HG02840 (cell line): Measurements from ENCODE around the gene RNF220.

ENCODE experiments used
- ATAC-seq: cut with Tn5 transposase; IDR thresholded peaks from one replicate; pipeline ENCODE4 v1.9.1; 2021; ENCODE audit warnings: mild to moderate bottlenecking, moderate library complexity, moderate number of reproducible peaks; ENCODE audit not compliant: unreplicated experiment, low FRiP score

Gene RNF220

DNA sequence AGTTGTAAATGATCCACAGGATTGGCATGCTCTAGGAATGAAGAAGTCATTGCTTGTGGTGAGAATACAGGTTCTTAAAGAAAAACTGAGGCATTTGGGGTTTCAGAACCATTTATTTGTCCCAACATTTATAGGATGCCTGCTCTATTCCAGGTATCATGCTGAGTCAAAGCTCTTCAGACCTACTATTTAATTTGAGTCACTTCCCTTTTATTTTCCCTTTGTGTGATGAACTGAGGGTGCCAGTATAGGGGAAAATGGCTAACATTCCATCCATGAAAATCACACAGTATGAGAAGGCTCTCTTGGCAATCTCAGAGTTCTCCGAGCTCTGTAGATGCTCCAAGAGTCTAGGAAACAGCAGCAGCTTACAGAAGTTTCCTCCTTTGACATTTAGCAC is 110.4 kb downstream of the RNF220 start:
- no peak for ATAC-seq

DNA sequence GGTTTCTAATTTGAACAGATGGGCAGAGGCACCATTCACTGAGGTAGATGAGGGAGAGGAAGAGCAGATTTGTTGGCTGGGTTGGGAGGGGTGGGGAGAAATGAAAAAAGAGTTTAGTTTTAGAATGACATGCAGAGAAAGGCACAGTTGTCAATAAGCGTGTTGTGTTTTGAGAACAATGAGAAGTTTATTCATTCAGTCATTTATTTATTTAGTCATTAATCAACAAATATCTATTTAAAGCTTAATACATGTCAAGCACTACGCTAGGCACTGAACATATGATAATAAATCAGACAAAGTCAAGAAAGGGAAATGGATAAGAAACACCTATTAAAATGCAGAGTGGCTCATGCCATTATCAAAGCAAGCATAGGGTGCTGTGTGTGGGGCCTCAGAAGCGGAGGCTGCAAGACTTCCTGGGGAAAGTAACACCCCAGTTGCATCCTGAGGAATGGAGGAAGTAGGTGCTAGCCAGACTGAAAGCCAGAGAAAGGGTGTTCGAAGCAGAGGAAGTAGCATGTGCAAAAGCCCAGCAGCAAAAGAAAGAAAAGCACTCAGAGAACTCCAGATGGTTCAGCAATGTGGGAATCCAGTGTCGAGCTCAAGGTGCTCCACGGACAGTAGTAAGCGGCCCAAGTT is 114.1 kb downstream of the RNF220 start:
- no peak for ATAC-seq

DNA sequence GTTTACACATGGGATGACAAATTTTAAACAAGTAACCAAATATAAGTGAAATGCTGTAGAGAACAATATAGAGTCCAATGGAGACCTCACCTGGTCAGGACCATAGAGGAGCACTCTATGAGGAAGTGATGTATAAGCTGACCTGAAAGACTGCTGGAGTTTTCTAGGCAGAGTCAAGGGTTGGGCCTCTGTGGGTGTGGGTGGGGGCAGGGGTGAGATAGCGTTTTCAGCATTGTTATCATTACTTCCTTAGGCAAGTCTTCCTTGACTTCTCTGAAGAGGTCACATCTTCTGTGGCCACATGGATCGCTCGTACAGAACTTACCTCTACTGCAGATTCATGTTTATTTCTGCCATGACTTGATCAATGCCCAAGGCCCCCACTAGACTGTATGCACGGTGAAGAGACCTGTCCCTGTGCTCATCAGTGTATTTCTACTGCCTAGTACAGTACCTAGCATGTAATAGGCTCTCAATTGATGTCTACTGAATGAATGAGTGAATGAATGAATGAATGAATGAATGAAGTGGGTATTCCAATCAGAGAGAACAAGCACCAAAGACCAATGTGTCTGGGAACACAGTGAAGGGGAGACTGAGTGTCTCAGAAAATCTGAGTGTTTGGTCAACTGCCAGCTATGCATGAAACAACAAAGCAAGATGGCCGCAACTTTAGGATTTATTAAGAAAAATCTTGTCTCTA is 116.5 kb downstream of the RNF220 start:
- ATAC-seq: no peak

DNA sequence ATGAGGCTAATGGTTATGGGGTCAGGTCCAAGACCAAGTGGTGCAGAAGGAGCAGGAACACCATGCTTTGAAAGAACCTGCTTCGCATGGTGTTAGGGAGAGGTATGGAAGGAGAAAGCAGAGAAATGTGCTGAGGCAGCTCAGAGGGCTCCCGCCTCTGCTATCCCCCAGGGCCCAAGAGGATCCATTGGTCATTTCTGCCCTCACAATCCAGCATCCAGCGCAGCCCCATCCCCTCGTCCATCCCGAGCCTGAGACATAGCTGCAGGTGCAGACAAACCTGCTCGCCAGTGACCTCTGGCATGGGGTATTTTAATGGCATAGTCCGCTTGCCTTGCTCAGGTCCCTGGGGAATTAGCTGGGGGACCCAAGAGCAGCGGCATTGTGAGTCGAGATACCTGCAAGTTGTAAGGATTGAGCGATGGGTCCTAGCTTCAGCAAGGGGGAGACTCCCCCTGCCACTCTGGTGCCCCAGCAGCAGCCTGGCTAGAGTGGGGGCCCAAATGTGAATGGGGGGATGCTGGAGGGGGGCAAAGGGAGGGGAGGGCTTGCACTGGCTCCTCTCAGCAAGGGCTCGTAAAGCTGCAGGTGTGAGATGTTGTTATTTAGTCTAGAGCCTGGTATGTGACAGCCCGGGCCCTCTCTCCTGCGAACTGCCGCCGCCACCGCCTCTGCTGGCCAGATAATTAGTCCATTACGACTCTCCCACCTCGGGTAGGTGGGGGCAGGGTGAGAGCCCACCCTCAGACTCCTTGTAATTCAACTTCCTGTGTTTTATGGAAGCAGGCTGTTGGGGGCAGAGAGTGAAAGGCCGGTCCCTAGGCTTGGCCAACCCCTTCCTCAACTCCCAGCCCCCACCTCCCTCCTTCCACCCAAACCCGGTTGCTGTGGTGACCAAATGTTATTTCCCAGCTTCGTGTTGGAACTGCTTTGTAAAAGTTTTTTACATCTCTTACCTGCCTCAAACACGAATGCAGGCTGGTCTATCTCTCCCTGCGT is 118.8 kb downstream of the RNF220 start:
- ATAC-seq: no peak

DNA sequence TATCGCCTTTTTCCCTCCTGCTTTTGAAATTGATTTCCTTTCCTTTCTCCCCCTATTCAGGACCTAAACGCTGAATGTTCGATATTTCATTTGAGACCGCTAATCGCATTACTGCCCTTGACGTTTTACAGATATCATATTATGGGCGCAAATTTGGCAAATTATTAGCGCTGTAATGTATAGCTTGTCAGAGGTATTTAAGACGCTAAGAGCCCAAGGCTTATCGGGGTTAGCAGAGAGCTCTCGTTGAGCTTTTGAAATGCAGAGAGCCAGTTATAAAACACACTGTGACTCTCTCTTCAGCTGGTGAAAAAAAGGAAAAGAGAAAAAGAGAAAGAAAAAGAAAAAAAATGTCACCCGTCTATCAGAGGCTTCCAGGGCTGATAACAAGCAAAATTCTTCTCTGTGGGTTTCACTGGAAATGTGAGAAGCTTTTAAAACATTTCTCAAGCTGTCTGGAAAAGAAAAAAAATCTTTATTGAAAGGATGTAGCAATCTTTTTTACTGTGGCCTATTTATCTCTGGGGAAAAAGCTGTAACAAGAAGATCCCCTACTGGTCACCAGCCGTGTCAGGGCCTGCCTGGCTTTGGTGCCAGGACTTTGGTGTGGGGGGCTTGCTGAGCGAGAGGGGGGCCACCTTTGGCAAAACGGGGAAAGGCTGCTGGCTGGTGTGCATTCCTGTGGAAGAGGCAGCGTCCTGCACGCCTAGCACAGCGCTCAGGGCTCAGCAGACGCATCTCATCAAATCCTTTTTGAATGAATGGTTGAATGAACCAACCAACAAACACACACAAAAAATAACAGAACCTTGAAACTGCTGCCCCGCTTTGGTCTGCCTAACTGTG is 119.8 kb downstream of the RNF220 start:
- ATAC-seq: no peak

DNA sequence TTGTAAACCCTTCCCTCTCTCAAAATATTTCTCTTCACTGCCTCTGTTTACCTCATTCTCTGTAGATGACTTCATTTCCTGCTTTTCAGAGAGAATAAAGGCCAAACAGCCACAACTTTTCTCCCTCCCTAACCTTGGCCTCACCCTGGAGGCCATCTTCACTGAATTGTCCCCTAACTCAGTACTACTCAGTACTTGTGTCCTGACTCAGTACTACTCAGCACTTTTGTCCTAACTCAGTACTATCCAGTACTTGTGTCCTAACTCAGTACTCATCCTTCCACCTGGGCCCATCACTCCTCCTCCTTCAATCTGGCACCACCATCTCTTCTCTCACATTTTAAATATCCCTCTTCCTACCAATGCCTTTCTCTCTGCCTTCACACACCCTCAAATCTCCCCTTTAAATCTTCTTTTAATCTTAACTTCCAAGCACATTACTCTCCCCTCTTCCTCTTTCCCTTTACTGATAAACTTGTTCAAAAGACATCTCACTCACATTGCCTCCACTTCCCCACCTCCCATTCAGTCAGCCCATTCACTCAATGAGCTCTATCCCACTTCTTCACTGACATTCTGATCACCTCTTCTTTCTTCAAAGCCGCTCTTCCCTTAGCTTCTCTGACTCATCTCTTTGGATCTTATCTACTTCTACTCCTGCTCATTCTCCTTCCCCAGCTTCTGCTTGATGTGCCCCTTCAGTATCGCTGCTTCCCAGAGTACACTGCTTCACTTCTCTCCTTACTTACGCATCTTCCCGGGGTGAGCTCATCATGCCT is 121.4 kb downstream of the RNF220 start:
- ATAC-seq: no peak

DNA sequence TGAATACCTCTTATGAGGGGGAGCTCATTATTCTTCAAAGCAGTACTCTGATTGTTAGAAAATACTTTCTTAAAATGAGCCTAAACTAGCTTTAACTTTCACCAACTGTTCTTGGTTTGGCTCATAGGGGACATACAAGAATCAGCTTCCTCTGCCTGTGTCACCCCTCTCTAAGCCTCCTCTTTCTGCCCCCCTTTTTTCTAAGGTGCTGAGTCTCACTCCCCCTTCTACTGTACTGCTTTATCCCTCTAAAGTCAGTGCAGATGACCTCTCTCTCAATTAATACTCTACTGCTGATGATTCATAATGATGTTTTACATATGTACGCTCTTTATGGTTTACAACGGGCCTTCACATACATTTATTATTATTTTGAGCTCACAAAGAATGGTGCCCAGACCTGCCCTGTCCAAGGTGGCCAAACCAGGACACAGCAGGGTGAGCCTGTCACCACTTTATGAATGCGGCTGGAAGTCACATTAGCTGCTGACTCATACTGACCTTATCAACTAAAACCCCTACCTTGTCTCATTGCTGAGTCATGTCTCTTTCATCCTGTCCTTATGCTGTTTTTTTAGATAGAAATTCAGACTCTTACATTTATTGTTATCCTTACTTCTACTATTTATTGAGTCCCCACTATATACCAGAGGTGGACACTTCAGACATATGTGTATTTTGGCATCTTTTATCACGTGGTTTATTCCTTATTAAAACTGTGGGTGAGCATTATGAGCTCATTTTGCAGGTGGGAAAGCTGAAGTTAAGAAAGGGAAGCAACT is 126.9 kb downstream of the RNF220 start:
- no peak for ATAC-seq

DNA sequence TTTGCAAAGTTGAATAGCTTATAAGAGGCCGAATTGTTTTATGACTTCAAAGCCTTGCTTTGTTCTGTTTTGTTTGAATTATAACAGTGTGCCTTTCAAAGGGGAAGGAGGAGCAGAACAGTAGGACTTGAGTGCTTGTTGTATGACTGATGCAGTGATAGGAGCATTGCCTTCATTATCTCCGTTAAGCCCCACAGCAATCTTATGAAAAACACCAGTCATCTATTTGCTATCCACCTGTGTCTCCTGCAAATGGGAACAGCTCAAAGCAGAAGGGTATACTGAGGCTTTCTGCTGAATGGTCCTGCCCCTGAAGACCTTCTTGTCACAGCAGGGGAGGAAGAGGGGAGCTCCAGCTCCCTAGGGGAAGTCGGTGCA is 127.5 kb downstream of the RNF220 start:
- ATAC-seq: no peak

DNA sequence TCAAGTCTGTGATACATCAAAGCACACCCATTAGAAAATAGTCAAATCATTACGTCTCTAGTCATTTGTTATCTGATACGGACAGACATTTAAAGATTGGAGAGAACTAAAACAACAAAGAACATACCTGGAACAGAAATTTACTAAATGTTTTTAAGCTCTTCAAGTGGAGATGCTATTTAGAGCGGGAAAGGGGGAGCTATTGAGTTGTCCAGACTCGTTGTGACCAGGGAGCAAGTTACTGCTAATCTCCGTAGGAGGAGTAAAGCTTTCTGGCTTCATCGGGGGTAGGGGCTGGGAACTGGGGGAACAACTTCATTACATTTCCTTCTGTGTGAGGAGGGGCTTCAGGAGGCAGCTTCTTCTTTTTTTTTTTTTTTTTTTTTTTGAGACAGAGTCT is 129.7 kb downstream of the RNF220 start:
- ATAC-seq: no peak

DNA sequence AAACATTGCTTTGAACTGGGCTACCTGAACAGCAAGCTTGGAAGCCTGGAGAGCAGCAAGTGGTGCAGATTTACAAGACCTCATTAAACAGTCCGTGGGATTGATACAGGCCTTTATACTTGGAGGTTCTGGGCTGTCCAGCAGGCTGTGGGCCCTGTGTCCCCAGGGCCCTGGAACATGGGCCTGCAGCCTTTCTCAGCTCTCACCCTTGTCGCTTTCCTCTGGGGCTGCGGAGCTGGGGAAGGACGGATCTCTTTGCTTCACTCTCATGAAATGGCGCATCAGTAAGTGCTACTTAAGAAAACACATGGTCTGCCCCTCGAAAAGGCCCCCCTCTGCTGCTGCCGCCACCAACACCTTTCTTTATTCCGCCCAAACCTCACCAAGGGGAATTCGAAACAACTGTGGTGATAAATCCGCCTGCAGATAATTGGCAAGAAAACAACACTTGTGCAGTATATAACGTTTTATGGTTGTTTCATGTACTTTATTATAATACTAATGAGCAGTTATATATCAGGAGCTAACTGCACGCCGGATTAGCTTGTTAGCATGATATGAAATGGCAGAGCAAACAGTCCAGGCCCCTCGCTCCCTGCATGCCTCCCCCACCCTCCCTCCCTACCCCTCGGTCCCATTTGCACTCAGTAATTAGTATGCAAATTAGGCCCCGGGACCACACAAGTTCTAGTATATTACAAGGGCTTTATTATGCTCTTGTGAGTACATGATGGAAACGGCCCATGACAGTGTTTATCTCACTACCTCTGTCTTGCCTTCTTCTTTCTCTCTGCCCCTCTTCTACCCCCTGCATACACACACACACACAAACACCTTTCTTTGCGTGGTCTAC is 131.5 kb downstream of the RNF220 start:
- no peak for ATAC-seq

DNA sequence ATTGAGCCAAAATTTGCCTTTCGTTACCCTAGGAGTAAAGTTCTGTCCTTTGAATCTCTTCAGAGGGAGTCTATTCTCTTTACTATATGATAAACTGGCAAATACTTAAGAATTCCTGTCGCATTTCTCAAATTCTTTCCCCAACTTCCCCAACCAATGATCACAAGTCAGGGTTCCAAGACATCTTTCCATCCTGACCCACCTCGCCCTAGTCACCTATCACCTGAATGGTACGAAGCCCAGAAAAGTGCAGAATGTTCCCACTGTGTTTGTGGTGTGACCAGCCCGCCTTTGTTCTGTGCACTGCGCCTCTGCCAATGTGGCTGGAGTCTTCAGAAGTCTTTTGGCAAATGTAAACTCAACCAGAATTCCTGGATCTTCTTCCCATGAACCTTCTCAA is 132.5 kb downstream of the RNF220 start:
- no peak for ATAC-seq

DNA sequence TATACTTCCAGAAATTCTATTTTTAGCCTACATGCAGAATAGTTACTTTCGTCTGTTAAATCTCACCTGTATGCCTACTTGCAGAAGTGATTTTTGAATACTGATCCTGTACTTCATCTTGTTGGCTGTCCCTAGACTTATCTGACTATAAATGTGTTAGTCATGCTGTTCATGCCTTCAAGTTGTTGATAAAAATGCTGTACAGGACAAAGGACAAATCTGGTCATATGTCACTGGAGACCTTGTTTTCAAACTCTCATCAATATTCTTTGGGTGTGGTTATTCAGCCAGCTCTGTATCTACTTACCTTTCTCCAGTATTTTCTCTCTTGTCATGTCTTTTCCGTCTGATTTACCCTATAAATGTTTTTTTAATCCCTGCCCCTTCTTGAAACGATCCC is 132.9 kb downstream of the RNF220 start:
- ATAC-seq: no peak

DNA sequence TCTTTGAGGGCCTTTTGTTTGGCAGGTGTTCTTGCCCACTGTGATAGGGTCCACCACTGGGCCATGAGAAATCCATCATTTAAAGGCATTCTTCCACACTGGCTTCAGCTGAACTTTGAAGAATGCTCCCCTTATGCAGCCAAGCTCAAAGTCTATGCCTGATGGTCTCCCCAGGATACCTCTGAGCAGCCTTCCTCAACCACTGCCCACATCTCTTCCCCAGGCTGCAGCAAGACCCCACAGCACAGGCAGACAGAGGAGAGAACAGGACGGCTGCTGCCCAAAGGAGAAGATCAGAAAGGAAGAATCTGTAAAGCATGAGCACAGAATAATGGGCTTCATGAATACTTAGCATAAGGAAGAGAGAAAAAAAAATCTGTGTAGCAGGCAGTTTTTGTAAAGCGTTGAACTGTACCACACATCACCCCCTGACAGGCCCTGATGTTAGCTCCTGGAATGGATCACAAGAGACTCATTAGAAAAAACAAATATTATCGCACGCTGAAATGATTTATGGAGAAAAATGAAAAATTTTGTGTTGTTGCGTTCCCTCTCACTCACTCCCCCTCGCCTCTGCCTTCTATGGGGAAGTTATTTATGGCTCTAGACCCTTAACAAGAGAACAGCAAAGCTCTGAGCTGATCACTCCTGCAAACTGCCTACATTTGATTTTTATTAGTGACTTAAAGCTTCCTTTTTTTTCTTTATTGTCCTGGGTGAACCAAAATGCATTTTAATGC is 135.1 kb downstream of the RNF220 start:
- no peak for ATAC-seq

DNA sequence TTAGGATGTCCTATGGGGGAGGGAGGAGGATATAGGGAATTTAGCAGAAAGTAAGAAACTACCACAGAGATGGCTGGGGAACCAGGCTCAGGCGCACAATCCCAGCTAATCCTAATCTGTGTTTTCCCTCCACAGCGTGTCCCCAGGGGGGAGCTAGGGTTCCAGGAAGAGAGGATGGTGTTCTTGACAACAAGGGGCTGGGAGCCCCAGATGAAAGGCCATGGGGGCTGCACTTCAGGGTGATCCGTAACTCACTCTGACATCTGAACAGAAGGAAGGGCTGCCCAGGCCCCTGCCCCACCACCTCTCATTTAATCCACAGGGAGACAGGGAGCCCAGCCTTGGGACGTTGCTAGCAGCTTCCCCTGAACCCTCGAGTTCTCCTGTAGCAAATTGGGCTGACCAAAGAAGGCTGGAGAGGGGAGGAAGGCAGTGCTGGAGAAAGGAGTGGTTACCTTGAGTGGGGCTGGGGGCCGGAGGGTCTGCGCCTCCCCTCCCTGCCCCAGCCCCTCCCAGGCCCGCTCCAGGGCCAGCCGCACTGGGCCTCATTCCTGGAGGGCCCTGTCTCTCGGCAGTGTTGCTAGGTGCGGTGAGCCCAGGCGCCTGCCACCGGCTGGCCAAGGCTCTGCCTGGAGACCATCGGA is 137.5 kb downstream of the RNF220 start:
- no peak for ATAC-seq

DNA sequence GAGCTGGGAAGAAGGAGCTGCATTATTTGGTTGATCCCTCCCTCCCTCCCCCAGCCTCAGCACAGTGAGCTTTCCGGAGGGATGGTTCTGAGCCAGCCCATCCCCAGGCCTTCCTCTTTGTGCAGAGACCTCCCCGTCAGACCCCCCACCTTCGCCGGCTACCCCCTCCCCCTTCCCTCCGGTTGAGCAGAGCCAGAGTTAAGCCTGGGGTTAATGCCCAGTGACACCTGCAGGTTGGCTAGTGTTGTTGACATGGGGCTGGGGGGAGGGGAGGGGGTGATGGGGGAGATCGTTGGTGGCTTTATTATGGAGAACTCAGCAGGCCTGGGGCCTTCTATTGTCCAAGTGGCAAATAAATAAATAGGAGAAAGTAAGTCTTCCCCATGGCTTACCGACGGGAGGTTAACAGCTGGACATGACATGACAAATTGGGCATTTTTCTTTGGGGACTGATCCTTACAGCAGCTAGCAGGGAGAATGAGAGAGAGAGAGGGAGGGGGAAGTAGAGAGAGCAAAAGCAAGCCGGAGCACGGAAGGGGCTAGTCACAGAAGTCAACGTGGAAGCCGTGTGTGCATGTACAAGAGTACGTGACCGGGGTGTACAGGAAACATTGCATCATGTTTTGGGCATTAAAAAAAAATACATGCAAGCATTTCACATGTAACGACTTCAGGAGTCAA is 138.1 kb downstream of the RNF220 start:
- ATAC-seq: no peak

DNA sequence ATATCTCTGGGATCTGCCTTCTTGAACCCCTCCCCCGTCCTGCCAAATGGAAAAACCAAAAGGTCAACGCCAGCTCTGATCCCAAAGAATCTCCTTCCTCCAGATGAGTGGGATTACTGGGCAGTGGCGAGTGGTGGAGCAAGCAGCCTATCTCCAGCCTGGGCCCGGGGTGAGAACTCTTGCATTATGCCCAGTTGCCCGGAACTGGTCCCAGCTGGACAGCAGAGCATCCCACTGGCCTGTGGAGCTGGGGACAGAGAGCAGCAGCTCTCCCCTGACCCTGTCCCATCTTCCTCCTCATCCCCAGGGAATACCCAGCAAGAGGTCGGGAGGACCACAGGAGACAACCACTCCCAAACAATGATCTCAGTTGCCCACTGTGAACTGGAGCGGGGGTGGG is 138.7 kb downstream of the RNF220 start:
- ATAC-seq: no peak
